Anterior cingulate cortex (tissue), 58 donors: Measurements from ENCODE around the gene SPATS2L.

Experiments used
- DNase-seq, 58 donors: peaks; one replicate each; lab custom pipeline; 2025; lab: John Stamatoyannopoulos, UW

Gene SPATS2L

GRCh38 chr2:200296118-200296517, 10.4 kb upstream of the SPATS2L start:
- no peak for DNase-seq

- DNase-seq, result no peak
These were observed 9.4 kb upstream of the SPATS2L start for GRCh38 chr2:200297100-200297499.

GRCh38 chr2:200297989-200298388, 8.5 kb upstream of the SPATS2L start:
- no peak for DNase-seq

- no peak for DNase-seq
These were observed 7.7 kb upstream of the SPATS2L start for GRCh38 chr2:200298816-200299215.

- DNase-seq, result no peak
These were observed 6.4 kb upstream of the SPATS2L start for GRCh38 chr2:200300065-200300464.

- no peak for DNase-seq
These were observed 5.7 kb upstream of the SPATS2L start for GRCh38 chr2:200300638-200301314.

- no peak for DNase-seq
These were observed 4.3 kb upstream of the SPATS2L start for GRCh38 chr2:200301953-200302858.

- DNase-seq, result no peak
These were observed 3.4 kb upstream of the SPATS2L start for GRCh38 chr2:200302940-200303727.

GRCh38 chr2:200305797-200306195, 697 bp upstream of the SPATS2L start:
- DNase-seq, result peak in 31 of 58 donors; percentile 1 to 69 (median 34)

- peak in 44 of 58 donors; percentile 4 to 65 (median 39) for DNase-seq
These were observed 634 bp downstream of the SPATS2L start for GRCh38 chr2:200306931-200307723.

- DNase-seq, result peak in 1 of 58 donors; percentile 19
These were observed 1.4 kb downstream of the SPATS2L start for GRCh38 chr2:200307724-200308545.

- peak in 2 of 58 donors; percentile 10 to 25 for DNase-seq
These were observed 2.2 kb downstream of the SPATS2L start for GRCh38 chr2:200308546-200309295.

- DNase-seq, result no peak
These were observed 3.0 kb downstream of the SPATS2L start for GRCh38 chr2:200309296-200310049.

GRCh38 chr2:200310545-200310971, 4.1 kb downstream of the SPATS2L start:
- no peak for DNase-seq

- no peak for DNase-seq
These were observed 4.6 kb downstream of the SPATS2L start for GRCh38 chr2:200311139-200311538.

- DNase-seq, result no peak
These were observed 8.6 kb downstream of the SPATS2L start for GRCh38 chr2:200314976-200315567.

GRCh38 chr2:200317975-200318374, 11.5 kb downstream of the SPATS2L start:
- DNase-seq, result no peak
